ENCODE data around the gene NRROS. TPM values are rescaled to one million over a fixed set of nuclear protein-coding genes. Genes with fewer than 3 reads are reported as not detected.
"Not testable (repeated sequence)": the region's sequence is repeated elsewhere in the genome, so short reads cannot be mapped to it uniquely, and the experiment has no call there.

Gene NRROS
- total and polyA plus RNA-seq, 2 of the 4 experiments (the other 2 are of a cell fraction), result 0.10 TPM; not detected in 1

- ATAC-seq (ENCODE audit: low read depth); H3K4me1 ChIP-seq (ENCODE audit: control insufficient read depth, insufficient read depth, low read length); H3K27ac ChIP-seq (ENCODE audit: insufficient read depth, low read length); H2AFZ ChIP-seq (replicated peaks; ENCODE audit: low read length, poor library complexity); H3K18ac ChIP-seq (ENCODE audit: low read depth, low read length); H2BK15ac ChIP-seq (ENCODE audit: low read depth, low read length); H2BK5ac ChIP-seq (ENCODE audit: low read depth, low read length, poor library complexity, severe bottlenecking); CTCF ChIA-PET; H3K36me3 ChIP-seq (ENCODE audit: control insufficient read depth, insufficient read depth, low read length); H2BK20ac ChIP-seq (ENCODE audit: low read depth, low read length); H3K14ac ChIP-seq (replicated peaks; ENCODE audit: low read depth, low read length); intact Hi-C loops (cut with micrococcal nuclease); H3K4me3 ChIP-seq (ENCODE audit: insufficient read depth, low read depth, low read length); H4K91ac ChIP-seq (ENCODE audit: insufficient read depth, low read depth, low read length); H3K9ac ChIP-seq (ENCODE audit: low read depth, low read length); H3K27me3 ChIP-seq (ENCODE audit: control insufficient read depth, insufficient read depth, low read length); POLR2A ChIA-PET (ENCODE audit: unreplicated experiment); H3K9me3 ChIP-seq (ENCODE audit: control insufficient read depth, insufficient read depth, low read length); H4K8ac ChIP-seq (ENCODE audit: low read depth in 2 of 2, low read length in 2 of 2); H3K4ac ChIP-seq (ENCODE audit: low read depth, low read length); H3K56ac ChIP-seq (ENCODE audit: extremely low read depth, insufficient read depth, low read length); DNase-seq; H3K4me2 ChIP-seq (ENCODE audit: low read depth, low read length); H2AK5ac ChIP-seq (ENCODE audit: low read depth, low read length); H2AK9ac ChIP-seq (replicated peaks; ENCODE audit: low read depth, low read length, poor library complexity); H4K5ac ChIP-seq (ENCODE audit: low read depth, low read length); H3K23ac ChIP-seq (ENCODE audit: low read depth, low read length); H3K9me1 ChIP-seq (ENCODE audit: insufficient read depth, low read length); dilution Hi-C loops (cut with HindIII; ENCODE audit: low sequenced_read_pairs, unreplicated experiment); BruUV-seq (replicated peaks); H2BK120ac ChIP-seq (ENCODE audit: low read depth, low read length); H3K79me1 ChIP-seq (ENCODE audit: low read depth in 1 of 2, low read length in 2 of 2); H4K20me1 ChIP-seq (ENCODE audit: insufficient read depth, low read length): not testable (repeated sequence)
- no CpG with 5 or more reads among the region's 5 CpGs for WGBS, 2 experiments (ENCODE audit: extremely low coverage in 2 of 2, insufficient read length in 1 of 2)
- in situ Hi-C loops (cut with MboI; ENCODE audit: low sequenced_read_pairs), result loop anchor here (25.0 kb wide), 1 partner anchor 343 kb away; the partner anchor contains the start of gene PIGZ
Observed at GRCh38 chr3:196619627-196620026, 19.9 kb upstream of the NRROS start.

Measured in IMR-90 (cell line).